Ovary (tissue), 3 donors: ENCODE measurements around the gene ASRGL1.

Experiments
- CTCF ChIP-seq, 3 donors: fragments of 450-650 bp in 2 of 3; fragments of 200-600 bp in 1 of 3; IDR thresholded peaks; one replicate each; pipeline versions ENCODE4 v1.5.1 to v1.8.0; 2016 to 2022; ENCODE audit warnings: antibody characterized with exemption in 3 of 3, mild to moderate bottlenecking in 1 of 3
- EP300 ChIP-seq: sonication (generic); formaldehyde crosslinking; IDR thresholded peaks from one replicate; pipeline ENCODE4 v1.6.1; 2017; ENCODE audit warnings: antibody characterized with exemption
- POLR2A ChIP-seq: fragments of 450-650 bp; IDR thresholded peaks from one replicate; pipeline ENCODE4 v1.6.1; 2017; ENCODE audit warnings: antibody characterized with exemption, mild to moderate bottlenecking, moderate library complexity
- donor health status: DM: no; HTN: no; CAD: no.

DNA sequence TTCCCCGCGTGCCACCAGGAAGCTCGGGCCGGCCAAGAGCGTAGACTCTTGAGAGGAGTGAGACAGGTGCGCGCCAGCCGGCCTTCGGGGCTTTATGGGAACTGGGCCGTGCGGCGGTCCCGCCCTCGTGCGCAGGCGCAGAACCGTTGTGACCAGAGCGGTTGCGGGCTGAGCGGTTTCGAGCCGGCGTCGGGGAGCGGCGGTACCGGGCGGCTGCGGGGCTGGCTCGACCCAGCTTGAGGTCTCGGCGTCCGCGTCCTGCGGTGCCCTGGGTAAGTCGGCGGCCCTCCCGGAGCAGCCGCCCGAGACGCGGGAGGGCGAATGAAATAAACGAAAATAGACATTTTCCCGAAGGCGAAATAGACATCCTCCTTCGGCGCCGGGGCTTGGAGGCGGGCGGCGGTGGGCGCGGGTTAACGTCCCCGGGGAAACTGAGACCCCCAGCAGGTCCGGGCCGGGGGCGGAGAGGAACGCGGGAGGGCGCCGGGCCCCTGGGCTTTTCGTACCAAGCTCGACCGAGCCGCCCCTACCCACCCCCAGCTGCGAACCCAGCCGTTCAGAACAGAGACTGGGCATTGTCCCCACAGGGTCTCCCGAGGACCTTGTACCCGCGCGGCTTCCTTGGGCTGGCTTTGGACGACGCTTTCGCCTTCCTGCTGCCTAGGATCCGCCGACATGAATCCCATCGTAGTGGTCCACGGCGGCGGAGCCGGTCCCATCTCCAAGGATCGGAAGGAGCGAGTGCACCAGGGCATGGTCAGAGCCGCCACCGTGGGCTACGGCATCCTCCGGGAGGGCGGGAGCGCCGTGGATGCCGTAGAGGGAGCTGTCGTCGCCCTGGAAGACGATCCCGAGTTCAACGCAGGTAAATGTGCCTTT, at the start of gene ASRGL1:
- TF ChIP-seq CTCF (IDR thresholded peaks at IDR 0.05) = no peak
- no peak for TF ChIP-seq POLR2A
- no peak for TF ChIP-seq EP300
